H7 (cell line): ENCODE data around the gene TEAD3. TPM values are rescaled to one million over a fixed set of nuclear protein-coding genes. Genes with fewer than 3 reads are reported as not detected.

Experiments used
- DNase-seq: peaks from one replicate; pipeline ENCODE4 v3.0.0; 2012
- H3K27me3 ChIP-seq: 2 replicates; pipeline ENCODE4 v1.6.0; 2011; ENCODE audit warnings: mild to moderate bottlenecking, low read length; ENCODE audit not compliant: control insufficient read depth, insufficient read depth
- H3K36me3 ChIP-seq: replicated peaks from 2 replicates; pipeline ENCODE4 v1.5.1; 2011; ENCODE audit warnings: low read length; ENCODE audit not compliant: control insufficient read depth, insufficient read depth
- H3K4me3 ChIP-seq: 2 replicates; pipeline ENCODE4 v1.5.1; 2011; ENCODE audit warnings: low read depth, mild to moderate bottlenecking, control low read depth, low read length, moderate library complexity; ENCODE audit not compliant: insufficient read depth
- total RNA-seq: library from RNA; depleted of rRNA; stranded (reverse); fragments of >200 nt; shearing (Covaris generic); gene quantifications from 2 replicates; pipeline ENCODE4 v1.2.3, GENCODE V29; 2014

The TEAD3 gene
- total RNA-seq, 1 experiment from 2014 or later = 17.6 TPM

- Histone ChIP-seq H3K4me3 (no peak overlapping the region), H3K36me3 (no peaks in the 10 kb centered on the region), H3K27me3 (peaks cover 2% of the 10 kb centered on the region; the same call in 1 of the 2 replicates)
- DNase-seq = peak; percentile 81
These were observed 9.1 kb upstream of the TEAD3 start for GRCh38 chr6:35505999-35506412.

GRCh38 chr6:35503534-35503933 lies 6.7 kb upstream of the TEAD3 start:
- Histone ChIP-seq H3K4me3 (no peak overlapping the region), H3K27me3 (no peaks in the 10 kb centered on the region), H3K36me3 (no peaks in the 10 kb centered on the region)
- DNase-seq = no peak

- Histone ChIP-seq H3K36me3 (no peaks in the 10 kb centered on the region), H3K4me3 (no peak overlapping the region), H3K27me3 (peaks cover 5% of the 10 kb centered on the region)
- no peak for DNase-seq
These were observed 4.9 kb upstream of the TEAD3 start for GRCh38 chr6:35501784-35502183.

DNA sequence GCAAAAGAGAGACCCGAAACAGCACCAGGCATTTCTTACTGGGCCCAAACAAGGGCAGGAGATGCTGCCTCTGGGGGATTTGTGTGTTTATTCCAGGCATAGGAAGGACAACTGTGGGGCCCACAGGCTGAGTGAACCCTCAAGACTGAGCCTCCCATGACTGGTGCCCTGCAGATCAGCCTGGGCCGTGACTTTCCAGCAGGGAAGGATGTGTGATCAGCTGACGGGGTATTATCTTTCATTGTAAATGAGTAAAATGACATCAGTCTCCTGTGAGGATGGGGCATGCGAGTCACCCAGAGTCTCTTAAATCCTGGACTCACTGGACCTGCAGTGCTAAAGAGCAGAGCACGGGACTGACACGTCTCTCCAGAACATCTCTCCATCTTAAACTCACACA lies 3.9 kb upstream of the TEAD3 start:
- Histone ChIP-seq H3K27me3 (peaks cover 5% of the 10 kb centered on the region), H3K36me3 (no peaks in the 10 kb centered on the region), H3K4me3 (no peak overlapping the region)
- no peak for DNase-seq

- Histone ChIP-seq H3K36me3 (no peaks in the 10 kb centered on the region), H3K4me3 (no peak overlapping the region), H3K27me3 (peaks cover 5% of the 10 kb centered on the region)
- no peak for DNase-seq
These were observed 2.5 kb upstream of the TEAD3 start for GRCh38 chr6:35499372-35499771.

DNA sequence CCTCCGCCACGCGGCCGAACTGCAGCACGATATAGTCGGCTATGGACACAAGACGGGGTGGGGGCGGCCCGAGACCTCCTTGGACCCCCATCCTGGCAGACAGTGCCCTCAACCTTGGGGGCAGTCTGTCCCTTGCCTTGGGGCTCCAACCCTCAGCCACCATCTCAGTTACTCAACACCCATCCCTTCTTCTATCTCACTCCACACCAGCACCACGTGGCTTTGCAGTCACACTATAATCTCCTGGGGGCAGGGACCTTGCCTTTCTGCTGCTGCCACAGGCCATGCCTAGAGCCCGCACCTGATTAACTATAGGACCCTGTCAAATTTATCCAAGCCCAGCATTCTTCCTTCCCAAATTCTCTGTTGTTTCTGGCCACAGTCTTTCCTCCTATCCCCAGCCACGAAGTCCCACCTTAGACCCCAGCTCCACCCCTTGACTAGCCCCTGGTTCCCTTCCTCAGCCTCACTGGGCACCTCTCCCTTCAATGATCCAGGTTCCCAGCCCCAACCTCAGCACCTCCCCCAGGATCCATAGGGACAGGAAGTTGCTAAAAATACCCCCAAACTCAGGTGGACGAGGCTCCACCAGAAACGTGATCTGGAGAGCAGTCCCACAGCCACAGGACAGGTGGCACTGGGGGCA lies 1.7 kb upstream of the TEAD3 start:
- DNase-seq = no peak
- Histone ChIP-seq H3K27me3 (peaks cover 5% of the 10 kb centered on the region), H3K4me3 (peak overlapping the region; percentile 73), H3K36me3 (no peaks in the 10 kb centered on the region)

- Histone ChIP-seq H3K27me3 (peaks cover 5% of the 10 kb centered on the region), H3K4me3 (peak overlapping the region; percentile 73), H3K36me3 (no peaks in the 10 kb centered on the region)
- DNase-seq = peak; percentile 91
These were observed 917 bp upstream of the TEAD3 start for GRCh38 chr6:35497571-35498421.

DNA sequence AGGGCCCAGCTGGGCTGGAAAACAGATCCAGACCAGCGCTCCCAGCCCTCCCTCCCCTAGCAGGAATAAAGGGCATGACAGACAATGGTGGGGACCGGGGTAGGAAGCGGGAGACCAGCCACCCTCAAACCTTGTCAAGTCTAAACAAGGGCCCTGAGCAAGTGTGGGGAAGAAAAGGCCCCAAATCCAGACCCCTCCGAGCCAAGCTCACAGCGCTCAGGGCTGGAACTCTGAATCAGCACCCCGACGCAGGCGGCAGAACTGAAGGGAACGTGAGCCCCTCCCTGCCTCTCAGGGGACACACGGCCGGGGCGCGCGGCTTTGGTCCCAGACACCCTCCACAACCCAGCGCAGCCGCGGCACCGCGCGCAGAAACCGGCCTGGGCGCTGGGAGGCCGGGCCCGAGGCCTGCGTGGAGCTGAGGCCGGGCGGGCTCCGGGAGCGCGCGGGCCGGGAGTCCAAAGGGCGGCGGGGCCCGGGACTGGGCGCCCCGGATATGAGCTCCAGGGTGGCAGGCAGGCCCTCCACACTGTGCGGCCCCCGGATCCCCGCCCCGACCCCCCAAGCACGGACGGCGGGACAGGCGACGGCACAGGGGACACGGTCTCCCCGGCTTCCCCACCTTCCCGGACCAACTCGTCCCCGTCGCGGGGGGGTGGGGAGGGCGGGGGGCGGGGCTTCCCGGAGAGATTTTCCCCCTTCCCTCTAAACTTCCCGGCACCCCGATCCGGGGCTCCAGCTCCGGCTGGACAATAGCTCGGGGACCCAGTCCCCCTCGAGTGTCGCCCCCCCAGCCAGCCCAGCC lies 641 bp downstream of the TEAD3 start:
- peak; percentile 82 for DNase-seq

GRCh38 chr6:35495258-35496035 lies 1.4 kb downstream of the TEAD3 start:
- DNase-seq = no peak

More for the DNA sequence above, 641 bp downstream of the TEAD3 start:
- Histone ChIP-seq H3K36me3 (no peaks in the 10 kb centered on the region), H3K27me3 (peaks cover 5% of the 10 kb centered on the region), H3K4me3 (peak overlapping the region; percentile 63)

GRCh38 chr6:35494161-35494563 lies 2.7 kb downstream of the TEAD3 start:
- DNase-seq = peak; percentile 74
- no peak overlapping the region for H3K4me3 ChIP-seq
- no peaks in the 10 kb centered on the region for H3K36me3 ChIP-seq
- peaks cover 5% of the 10 kb centered on the region for H3K27me3 ChIP-seq

More at GRCh38 chr6:35495258-35496035, 1.4 kb downstream of the TEAD3 start:
- Histone ChIP-seq H3K36me3 (no peaks in the 10 kb centered on the region), H3K4me3 (peak overlapping the region; percentile 63), H3K27me3 (peaks cover 5% of the 10 kb centered on the region)

DNA sequence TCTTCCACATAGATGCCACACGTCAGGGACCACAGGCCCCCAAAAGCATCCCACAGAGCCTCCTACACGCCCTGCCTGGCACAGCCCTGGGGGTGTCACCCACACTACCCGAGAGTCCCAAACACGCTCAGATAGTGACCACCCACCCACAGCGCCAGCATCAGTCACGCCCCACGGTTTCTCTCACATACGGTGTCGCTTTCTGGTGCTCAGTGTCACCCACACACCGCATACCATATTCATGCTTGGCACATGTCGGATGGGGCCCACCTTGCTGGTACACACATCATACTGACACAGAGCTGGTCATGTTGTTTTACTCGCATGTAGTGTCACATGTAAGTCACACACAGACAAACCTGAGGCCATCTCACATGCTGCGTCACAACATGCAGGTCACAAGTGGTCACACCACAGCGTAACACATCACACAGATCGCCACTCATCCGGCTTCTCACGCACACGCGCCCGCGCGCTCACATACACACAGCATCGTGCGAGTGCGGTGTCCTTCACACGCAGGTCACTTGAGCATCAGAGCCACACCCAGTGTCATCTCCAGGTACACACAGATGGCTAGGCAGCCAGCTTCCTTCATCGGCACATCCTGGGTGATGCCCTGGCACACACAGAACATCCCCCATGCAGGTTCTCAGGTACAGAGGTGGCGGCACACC lies 3.4 kb downstream of the TEAD3 start:
- peaks cover 5% of the 10 kb centered on the region for H3K27me3 ChIP-seq

DNA sequence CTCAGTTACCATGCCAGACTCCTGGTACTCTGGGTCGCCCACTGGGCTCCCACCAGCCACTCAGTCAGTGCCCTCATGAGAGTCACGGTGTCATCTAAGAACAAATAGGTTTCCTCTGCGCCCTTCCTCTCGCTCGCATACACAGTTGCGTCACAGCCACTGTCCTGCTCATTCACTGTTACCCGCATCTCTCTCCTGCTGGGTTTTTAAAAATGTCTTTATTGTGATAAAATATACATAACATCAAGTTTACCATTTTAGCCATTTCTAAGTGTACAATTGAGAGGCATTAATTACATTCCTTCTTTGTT lies 4.0 kb downstream of the TEAD3 start:
- Histone ChIP-seq H3K27me3 (peaks cover under 1% of the 10 kb centered on the region; the same call in 1 of the 2 replicates), H3K36me3 (no peaks in the 10 kb centered on the region), H3K4me3 (no peak overlapping the region)
- no peak for DNase-seq

More for the DNA sequence above, 3.4 kb downstream of the TEAD3 start:
- H3K4me3 ChIP-seq = no peak overlapping the region
- no peaks in the 10 kb centered on the region for H3K36me3 ChIP-seq
- no peak for DNase-seq

DNA sequence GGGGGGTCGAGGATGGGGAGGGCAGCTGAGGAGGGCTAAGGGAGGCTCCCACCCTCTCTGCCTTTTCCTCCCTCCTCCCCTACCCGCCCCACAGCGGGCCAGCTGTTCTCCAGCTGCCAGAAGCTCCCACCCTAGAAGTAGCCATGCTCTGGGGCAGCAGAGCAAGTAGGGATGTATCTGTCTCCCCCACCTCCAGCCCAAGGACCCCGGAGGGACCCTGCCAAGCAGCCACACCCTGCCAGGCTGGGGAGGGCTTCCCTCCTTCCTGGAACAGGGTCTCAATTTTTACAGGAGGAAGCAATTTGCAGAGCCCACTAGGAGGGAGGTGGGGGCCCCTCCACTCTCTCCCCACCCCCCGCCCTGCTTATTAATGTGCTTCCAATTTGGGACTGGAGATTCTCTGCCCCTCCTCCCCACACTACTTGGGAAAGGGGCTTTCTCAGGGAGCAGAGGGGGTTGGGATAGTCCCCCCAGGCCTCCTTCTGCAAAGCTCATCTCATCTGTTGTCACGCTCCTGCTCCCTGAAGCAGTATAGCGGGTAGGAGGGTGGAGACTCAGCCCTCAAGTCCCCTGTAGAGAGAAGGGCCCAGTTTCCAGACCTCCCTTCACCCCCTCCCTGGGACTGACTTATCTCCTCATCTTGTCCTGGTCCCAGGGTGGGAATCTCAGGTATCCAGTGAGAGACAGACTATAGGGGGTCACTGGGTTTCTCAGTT lies 4.5 kb downstream of the TEAD3 start:
- Histone ChIP-seq H3K4me3 (no peak overlapping the region), H3K27me3 (no peaks in the 10 kb centered on the region), H3K36me3 (no peaks in the 10 kb centered on the region)
- DNase-seq = peak; percentile 70
